GM19467 (cell line): ENCODE results near the gene DNMBP.
"Not testable (repeated sequence)": the region's sequence is repeated elsewhere in the genome, so short reads cannot be mapped to it uniquely, and the experiment has no call there.

Experiments
- ATAC-seq: cut with Tn5 transposase; IDR thresholded peaks from one replicate; pipeline ENCODE4 v1.9.1; 2021; ENCODE audit warnings: mild to moderate bottlenecking, moderate library complexity; ENCODE audit not compliant: unreplicated experiment

The DNMBP gene

DNA sequence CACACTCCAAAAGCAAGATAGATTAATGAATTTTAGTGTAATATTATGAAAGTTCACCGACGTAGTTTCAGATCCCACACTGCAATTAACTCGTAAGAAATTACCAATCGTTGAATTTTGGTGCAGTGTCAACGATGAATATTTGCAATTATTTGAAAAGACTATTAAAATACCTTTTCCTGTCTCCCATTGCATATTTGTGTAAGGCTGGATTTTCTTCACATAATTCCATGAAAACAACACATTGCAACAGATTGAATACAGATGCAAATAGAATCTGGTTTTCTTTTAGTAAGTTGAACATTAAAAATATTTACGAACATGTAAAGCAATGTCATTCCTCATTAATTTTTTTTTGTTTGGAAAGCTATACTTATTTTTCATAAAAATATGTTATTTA is 50.9 kb downstream of the DNMBP start:
- ATAC-seq, result no peak

GRCh38 chr10:99958302-99958701 is 51.4 kb downstream of the DNMBP start:
- no peak for ATAC-seq

GRCh38 chr10:99953510-99953909 is 56.2 kb downstream of the DNMBP start:
- not testable (repeated sequence) for ATAC-seq

- ATAC-seq, result no peak
Observed at GRCh38 chr10:99952799-99953198, 56.9 kb downstream of the DNMBP start.

- not testable (repeated sequence) for ATAC-seq
Observed at GRCh38 chr10:99946051-99946450, 63.7 kb downstream of the DNMBP start.

GRCh38 chr10:99945263-99945662 is 64.5 kb downstream of the DNMBP start:
- ATAC-seq, result no peak

- ATAC-seq, result no peak
Observed at GRCh38 chr10:99944860-99945259, 64.9 kb downstream of the DNMBP start.

- no peak for ATAC-seq
Observed at GRCh38 chr10:99943908-99944307, 65.8 kb downstream of the DNMBP start.

- no peak for ATAC-seq
Observed at GRCh38 chr10:99941942-99942820, 67.6 kb downstream of the DNMBP start.

DNA sequence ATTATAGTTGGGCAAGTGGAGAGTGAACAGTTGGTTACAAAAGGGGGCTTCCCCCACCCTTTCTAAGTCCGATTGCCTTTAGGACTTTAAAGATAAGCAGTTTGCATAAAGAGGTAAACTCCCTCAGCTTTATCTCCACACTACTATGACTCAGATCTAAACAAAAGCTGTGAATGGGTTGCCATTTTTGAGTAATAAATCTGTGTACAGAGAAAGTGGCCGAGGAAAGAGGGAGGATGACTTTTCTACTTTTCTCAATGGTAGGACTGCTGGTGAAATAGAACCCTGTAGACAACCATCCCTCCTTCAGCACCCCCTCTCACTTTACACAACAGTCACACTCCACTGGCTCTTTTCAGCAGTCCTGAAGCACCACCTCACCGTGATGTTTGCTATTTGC is 71.2 kb downstream of the DNMBP start:
- no peak for ATAC-seq

- ATAC-seq, result no peak
Observed at GRCh38 chr10:99937630-99938029, 72.1 kb downstream of the DNMBP start.

DNA sequence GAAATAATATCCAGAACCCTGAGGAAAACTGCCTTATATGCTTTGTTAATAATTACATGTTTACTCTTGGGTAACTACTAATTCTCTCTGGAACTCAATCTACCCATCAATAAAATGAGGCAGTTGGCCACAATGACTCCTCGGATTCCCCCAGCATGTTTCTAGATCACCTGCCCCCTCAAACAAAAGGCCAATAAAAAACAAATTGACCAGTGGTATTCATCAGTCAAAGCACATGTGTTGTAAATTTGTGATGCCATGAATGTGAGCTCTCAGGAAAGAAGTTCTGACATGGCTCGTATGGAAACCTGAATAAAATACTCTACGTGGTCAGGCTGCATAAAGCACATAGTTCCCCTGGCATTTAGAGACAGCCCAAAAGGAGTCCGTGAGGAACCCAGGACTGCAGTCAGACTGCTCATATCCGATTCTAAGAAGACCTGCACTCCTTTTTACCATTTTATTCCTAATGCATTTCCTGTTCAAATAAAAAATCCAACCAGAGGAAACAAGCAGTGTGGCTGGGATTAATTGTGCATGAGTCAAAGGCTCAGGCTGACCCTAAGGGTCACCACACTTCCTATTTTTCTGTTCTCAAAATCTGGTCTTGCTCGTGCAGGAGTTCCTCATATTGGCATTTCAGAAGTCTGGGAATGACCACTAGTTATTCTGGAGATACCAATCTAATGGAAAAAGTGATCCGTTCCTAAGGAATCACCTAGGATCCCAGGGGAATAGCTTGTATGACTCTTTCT is 77.4 kb downstream of the DNMBP start:
- ATAC-seq, result not testable (repeated sequence)

DNA sequence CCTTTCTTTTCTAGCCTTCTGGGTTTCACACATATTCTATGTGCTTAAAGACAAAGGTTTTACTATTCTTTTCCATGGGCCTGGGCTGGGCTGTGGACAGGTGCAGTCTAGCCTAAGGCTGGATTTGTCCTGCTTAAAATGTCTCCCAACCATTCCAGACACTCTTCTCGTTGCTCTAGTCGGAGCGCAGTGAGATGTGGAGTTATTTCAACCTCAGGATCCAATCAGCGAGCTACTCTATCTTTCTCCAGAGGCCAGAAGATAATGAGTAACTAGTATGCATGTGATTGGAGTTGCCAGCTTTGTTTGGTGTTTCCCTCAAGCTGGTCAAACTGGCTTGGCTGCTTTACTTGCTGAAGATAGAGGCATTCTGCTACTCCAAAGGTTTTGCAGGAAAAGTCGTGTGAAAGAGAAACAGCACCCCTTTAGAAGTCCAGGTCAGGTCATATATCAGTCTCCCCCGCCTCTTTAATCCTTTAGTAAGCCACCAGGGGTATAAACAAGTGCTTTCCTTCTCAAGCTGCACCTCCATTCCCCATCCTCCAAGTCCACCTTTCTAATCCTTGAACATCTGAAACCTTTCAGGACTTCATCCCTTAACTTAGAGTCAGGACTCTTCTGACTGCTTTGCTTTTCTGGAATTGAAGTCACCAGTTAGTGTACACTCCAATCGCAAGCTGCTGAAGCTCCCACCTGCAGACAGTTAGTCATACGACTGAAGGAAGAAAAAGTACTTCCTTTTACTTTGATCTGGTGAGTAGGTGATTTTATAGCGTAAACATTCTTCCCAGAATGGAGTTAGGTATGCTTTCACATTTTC is 78.8 kb downstream of the DNMBP start:
- no peak for ATAC-seq

DNA sequence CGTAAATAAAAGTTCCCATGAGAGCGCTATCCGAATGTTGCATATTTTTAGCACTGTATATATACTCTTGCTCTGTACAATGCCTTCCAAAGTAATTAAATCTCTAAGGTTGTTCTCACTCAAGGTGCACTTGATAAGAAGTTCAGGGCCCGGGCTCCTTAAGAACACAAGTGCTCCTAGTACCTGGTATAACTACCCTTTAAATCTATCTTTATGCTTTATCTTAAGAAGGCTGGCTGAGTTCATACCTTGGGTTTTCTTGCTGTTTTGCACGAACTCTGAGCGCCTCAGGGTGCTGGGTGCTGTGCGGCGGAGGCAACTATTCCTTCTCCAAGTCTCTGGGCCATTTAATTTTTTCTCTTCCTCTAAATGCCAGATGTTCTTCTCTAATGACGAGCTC is 80.4 kb downstream of the DNMBP start:
- ATAC-seq, result no peak

- ATAC-seq, result no peak
Observed at GRCh38 chr10:99927721-99928280, 81.9 kb downstream of the DNMBP start.

DNA sequence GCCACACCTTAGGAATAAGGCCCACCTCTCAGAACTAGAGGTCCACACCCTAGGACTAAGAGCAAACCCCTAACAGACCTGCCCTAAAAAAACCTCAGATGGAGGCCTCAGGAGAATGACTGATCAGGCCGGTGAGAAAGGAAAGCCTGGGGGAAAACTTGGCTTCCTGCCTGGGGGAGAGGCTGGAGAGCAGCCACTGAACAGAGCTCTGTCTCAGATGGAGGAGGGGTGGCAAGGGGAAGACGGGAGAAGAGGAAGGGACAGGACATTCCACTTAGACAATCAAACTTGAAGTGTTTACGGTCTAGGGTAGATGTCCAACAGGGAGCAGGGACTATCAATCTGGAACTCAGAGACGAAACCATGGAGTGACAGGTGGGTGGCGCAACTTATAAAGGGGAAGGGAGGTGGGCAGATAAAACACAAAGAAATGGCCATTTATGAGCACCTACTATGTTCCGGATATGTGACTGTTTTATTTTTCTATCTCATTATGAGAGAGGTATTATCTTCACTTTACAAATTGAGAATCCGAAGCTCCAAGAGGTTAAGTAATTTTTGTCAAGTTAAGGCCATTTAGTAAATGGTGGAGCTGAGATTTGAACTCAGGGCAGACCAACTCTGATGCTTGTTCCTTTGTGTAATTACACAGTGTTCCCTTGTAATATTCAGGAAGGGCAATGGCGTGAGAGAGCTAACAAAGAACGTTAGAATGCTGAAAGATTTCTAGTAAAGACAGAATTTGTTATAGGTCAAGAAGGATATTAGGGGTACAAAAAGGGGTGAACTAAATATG is 82.6 kb downstream of the DNMBP start:
- ATAC-seq, result no peak

- no peak for ATAC-seq
Observed at GRCh38 chr10:99924451-99925255, 85.1 kb downstream of the DNMBP start.

DNA sequence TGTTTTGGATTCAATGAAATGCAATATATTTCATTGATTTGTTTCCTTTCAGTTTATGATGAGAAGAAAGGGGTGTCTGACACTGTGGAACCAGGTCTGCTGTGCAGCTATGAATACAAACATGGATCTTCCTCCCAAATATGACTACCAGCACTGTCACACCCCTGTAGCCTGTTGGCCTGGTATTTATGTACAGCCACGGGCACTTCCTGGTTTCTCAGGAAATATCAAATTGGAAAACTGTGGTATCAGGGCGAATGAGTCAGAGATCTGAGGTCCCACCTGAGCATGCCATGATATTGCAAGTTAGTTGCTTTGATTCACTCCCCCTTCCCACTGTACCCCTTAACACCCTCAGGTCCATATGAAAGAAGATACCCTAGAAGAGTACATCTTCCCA is 87.8 kb downstream of the DNMBP start:
- no peak for ATAC-seq

GRCh38 chr10:99920901-99921300 is 88.8 kb downstream of the DNMBP start:
- no peak for ATAC-seq
